Right lobe of liver (tissue), 4 donors: Measurements from ENCODE around the gene BCAR3.

Experiments used
- CTCF ChIP-seq, 4 donors: fragments of 200-600 bp in 3 of 4; fragments of 450-650 bp in 1 of 4; IDR thresholded peaks; one replicate each; pipeline versions ENCODE4 v1.5.1 to v1.8.0; 2016 to 2022; ENCODE audit warnings: antibody characterized with exemption in 4 of 4, mild to moderate bottlenecking in 2 of 4
- POLR2A ChIP-seq: fragments of 450-650 bp; IDR thresholded peaks from one replicate; pipeline ENCODE4 v1.6.1; 2017; ENCODE audit warnings: antibody characterized with exemption, mild to moderate bottlenecking
- donor health status: DM: no; HTN: no; CAD: no.
- donor health status: DM: no; HTN: no; CAD: no.
- donor health status: DM: no; HTN: yes; CAD: no.

- TF ChIP-seq POLR2A: no peak
- no peak for TF ChIP-seq CTCF (IDR thresholded peaks at IDR 0.05)
These were observed 19.7 kb downstream of the BCAR3 start for GRCh38 chr1:93661829-93662474.
